Neural cell (in vitro differentiated cells): Measurements from ENCODE around the gene PCGF5. TPM values are rescaled to one million over a fixed set of nuclear protein-coding genes. Genes with fewer than 3 reads are reported as not detected.

ENCODE experiments used
- H2AFZ ChIP-seq: fragments of 200-600, 300-800 bp; sonication (generic), shearing (Covaris generic); 2 replicates; pipeline ENCODE4 v1.6.0; 2014; ENCODE audit warnings: low read depth, mild to moderate bottlenecking, antibody characterized with exemption, low read length, moderate library complexity
- H3F3A ChIP-seq: fragments of 200-600 bp; shearing (Covaris generic); 2 replicates; pipeline ENCODE4 v1.6.1; 2016; ENCODE audit warnings: mild to moderate bottlenecking, moderate library complexity, mixed read lengths, antibody characterized with exemption, low read length; ENCODE audit not compliant: insufficient read depth, poor library complexity, severe bottlenecking
- H3K27ac ChIP-seq: fragments of 200-600, 300-800 bp; sonication (generic), shearing (Covaris generic); 2 replicates; pipeline ENCODE4 v1.5.1; 2014; ENCODE audit warnings: mild to moderate bottlenecking, low read length, moderate library complexity
- H3K27me3 ChIP-seq: fragments of 300-800, 200-600 bp; sonication (generic), shearing (Covaris generic); 2 replicates; pipeline ENCODE4 v1.6.0; 2014; ENCODE audit warnings: mild to moderate bottlenecking, low read depth, low read length, moderate library complexity; ENCODE audit not compliant: insufficient read depth
- H3K36me3 ChIP-seq: fragments of 300-800, 200-600 bp; sonication (generic), shearing (Covaris generic); 2 replicates; pipeline ENCODE4 v1.5.1; 2014; ENCODE audit warnings: mild to moderate bottlenecking, antibody characterized with exemption, low read length, moderate library complexity; ENCODE audit not compliant: insufficient read depth
- H3K4me2 ChIP-seq: fragments of 300-800, 200-600 bp; sonication (generic), shearing (Covaris generic); 2 replicates; pipeline ENCODE4 v1.6.0; 2014; ENCODE audit warnings: mild to moderate bottlenecking, low read length
- H3K4me3 ChIP-seq: fragments of 300-800, 200-600 bp; sonication (generic), shearing (Covaris generic); 2 replicates; pipeline ENCODE4 v1.5.1; 2014; ENCODE audit warnings: mild to moderate bottlenecking, low read length, moderate library complexity
- H3K79me2 ChIP-seq: fragments of 200-600 bp; shearing (Covaris generic); replicated peaks from 2 replicates; pipeline ENCODE4 v1.6.0; 2014; ENCODE audit warnings: mild to moderate bottlenecking, low read length, moderate library complexity; ENCODE audit not compliant: insufficient read depth
- H3K9ac ChIP-seq: fragments of 300-800, 200-600 bp; sonication (generic), shearing (Covaris generic); 2 replicates; pipeline ENCODE4 v1.6.1; 2016; ENCODE audit warnings: mild to moderate bottlenecking, low read length, mixed read lengths
- H3K9me2 ChIP-seq: fragments of 200-600 bp; shearing (Covaris generic); 2 replicates; pipeline ENCODE4 v1.6.1; 2016; ENCODE audit warnings: mild to moderate bottlenecking, low read length, mixed read lengths; ENCODE audit not compliant: insufficient read depth
- H3K9me3 ChIP-seq: fragments of 200-600, 300-800 bp; sonication (generic), shearing (Covaris generic); 2 replicates; pipeline ENCODE4 v1.6.1; 2016; ENCODE audit warnings: mild to moderate bottlenecking, mixed run types, low read length, moderate library complexity, mixed read lengths
- H4K20me1 ChIP-seq: fragments of 200-600 bp; shearing (Covaris generic); 2 replicates; pipeline ENCODE4 v1.6.1; 2016; ENCODE audit warnings: mild to moderate bottlenecking, mixed run types; ENCODE audit not compliant: insufficient read depth
- EP300 ChIP-seq: fragments of 450-650 bp; conservative IDR thresholded peaks from 2 replicates; pipeline ENCODE4 v1.6.1; 2014; ENCODE audit warnings: antibody characterized with exemption, mild to moderate bottlenecking, moderate library complexity; ENCODE audit not compliant: poor library complexity, severe bottlenecking
- EZH2 ChIP-seq: fragments of 200-600, 300-800 bp; shearing (Covaris generic), sonication (generic); IDR thresholded peaks from 2 replicates; pipeline ENCODE4 v1.6.1; 2014; ENCODE audit warnings: antibody characterized with exemption, low read length, borderline replicate concordance, mild to moderate bottlenecking; ENCODE audit not compliant: insufficient read depth, poor library complexity, severe bottlenecking
- MXI1 ChIP-seq: fragments of 450-650 bp; conservative IDR thresholded peaks from 2 replicates; pipeline ENCODE4 v1.6.1; 2014; ENCODE audit warnings: antibody characterized with exemption, mild to moderate bottlenecking; ENCODE audit not compliant: poor library complexity, severe bottlenecking
- POLR2AphosphoS5 ChIP-seq: IDR thresholded peaks from 2 replicates; pipeline ENCODE4 v1.6.1; 2012
- RAD21 ChIP-seq: fragments of 450-650 bp; conservative IDR thresholded peaks from 2 replicates; pipeline ENCODE4 v1.6.1; 2014; ENCODE audit warnings: antibody characterized with exemption, mild to moderate bottlenecking, moderate library complexity
- SMC3 ChIP-seq: fragments of 450-650 bp; conservative IDR thresholded peaks from 2 replicates; pipeline ENCODE4 v1.6.1; 2014; ENCODE audit warnings: antibody characterized with exemption, mild to moderate bottlenecking, moderate library complexity; ENCODE audit not compliant: poor library complexity
- TAF1 ChIP-seq: IDR thresholded peaks from 2 replicates; pipeline ENCODE4 v1.6.1; 2012; ENCODE audit warnings: low read depth
- polyA plus RNA-seq: library from polyadenylated mRNA; depleted of rRNA; stranded (reverse); fragments of >200 nt; gene quantifications from 2 replicates; pipeline ENCODE4 v1.2.3, GENCODE V29; 2014
- TF ChIP-seq, protein P1 (sequence below): IDR thresholded peaks from 2 replicates; pipeline ENCODE4 v1.6.1; 2012; ENCODE audit warnings: borderline replicate concordance
- TF ChIP-seq, protein P2 (sequence below): fragments of 450-650 bp; IDR thresholded peaks from 2 replicates; pipeline ENCODE4 v1.5.1; 2014; ENCODE audit warnings: antibody characterized with exemption, mild to moderate bottlenecking, moderate library complexity; ENCODE audit not compliant: poor library complexity, severe bottlenecking

Gene PCGF5
- polyA plus RNA-seq, 1 donor from 2014 or later: 5.6 TPM

DNA sequence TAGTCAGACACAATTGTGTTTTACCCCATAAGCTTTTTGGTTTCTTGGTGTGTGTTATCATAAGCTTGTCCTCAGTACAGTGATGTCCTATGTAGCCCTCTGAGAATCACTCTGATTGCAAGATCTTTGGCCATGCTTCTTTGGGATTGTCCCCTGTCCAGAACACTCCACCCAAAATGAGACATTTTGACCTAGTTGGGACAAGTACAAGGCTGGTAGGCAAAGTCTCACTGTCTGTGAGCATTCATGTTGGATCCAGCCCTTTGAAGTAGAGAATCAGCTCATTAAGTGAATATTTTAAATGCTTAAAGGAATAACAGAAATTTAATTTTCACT, 28.9 kb upstream of the PCGF5 start:
- Histone ChIP-seq H3F3A (no peaks in the 10 kb centered on the region), H3K36me3 (no peaks in the 10 kb centered on the region), H3K27me3 (no peaks in the 10 kb centered on the region), H3K4me3 (no peak overlapping the region), H3K79me2 (no peaks in the 10 kb centered on the region), H3K9ac (no peak overlapping the region), H4K20me1 (no peaks in the 10 kb centered on the region), H3K9me3 (no peaks in the 10 kb centered on the region), H3K27ac (no peak overlapping the region), H3K4me2 (no peak overlapping the region), H3K9me2 (no peaks in the 10 kb centered on the region), H2AFZ (no peak overlapping the region)
- TF ChIP-seq SMC3 (no peak), EP300 (no peak), TAF1 (no peak), MXI1 (no peak), RAD21 (no peak), EZH2 (no peak), POLR2AphosphoS5 (no peak)
- TF ChIP-seq, protein P1, sequence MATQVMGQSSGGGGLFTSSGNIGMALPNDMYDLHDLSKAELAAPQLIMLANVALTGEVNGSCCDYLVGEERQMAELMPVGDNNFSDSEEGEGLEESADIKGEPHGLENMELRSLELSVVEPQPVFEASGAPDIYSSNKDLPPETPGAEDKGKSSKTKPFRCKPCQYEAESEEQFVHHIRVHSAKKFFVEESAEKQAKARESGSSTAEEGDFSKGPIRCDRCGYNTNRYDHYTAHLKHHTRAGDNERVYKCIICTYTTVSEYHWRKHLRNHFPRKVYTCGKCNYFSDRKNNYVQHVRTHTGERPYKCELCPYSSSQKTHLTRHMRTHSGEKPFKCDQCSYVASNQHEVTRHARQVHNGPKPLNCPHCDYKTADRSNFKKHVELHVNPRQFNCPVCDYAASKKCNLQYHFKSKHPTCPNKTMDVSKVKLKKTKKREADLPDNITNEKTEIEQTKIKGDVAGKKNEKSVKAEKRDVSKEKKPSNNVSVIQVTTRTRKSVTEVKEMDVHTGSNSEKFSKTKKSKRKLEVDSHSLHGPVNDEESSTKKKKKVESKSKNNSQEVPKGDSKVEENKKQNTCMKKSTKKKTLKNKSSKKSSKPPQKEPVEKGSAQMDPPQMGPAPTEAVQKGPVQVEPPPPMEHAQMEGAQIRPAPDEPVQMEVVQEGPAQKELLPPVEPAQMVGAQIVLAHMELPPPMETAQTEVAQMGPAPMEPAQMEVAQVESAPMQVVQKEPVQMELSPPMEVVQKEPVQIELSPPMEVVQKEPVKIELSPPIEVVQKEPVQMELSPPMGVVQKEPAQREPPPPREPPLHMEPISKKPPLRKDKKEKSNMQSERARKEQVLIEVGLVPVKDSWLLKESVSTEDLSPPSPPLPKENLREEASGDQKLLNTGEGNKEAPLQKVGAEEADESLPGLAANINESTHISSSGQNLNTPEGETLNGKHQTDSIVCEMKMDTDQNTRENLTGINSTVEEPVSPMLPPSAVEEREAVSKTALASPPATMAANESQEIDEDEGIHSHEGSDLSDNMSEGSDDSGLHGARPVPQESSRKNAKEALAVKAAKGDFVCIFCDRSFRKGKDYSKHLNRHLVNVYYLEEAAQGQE: no peak
- TF ChIP-seq, protein P2, sequence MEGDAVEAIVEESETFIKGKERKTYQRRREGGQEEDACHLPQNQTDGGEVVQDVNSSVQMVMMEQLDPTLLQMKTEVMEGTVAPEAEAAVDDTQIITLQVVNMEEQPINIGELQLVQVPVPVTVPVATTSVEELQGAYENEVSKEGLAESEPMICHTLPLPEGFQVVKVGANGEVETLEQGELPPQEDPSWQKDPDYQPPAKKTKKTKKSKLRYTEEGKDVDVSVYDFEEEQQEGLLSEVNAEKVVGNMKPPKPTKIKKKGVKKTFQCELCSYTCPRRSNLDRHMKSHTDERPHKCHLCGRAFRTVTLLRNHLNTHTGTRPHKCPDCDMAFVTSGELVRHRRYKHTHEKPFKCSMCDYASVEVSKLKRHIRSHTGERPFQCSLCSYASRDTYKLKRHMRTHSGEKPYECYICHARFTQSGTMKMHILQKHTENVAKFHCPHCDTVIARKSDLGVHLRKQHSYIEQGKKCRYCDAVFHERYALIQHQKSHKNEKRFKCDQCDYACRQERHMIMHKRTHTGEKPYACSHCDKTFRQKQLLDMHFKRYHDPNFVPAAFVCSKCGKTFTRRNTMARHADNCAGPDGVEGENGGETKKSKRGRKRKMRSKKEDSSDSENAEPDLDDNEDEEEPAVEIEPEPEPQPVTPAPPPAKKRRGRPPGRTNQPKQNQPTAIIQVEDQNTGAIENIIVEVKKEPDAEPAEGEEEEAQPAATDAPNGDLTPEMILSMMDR: no peak

DNA sequence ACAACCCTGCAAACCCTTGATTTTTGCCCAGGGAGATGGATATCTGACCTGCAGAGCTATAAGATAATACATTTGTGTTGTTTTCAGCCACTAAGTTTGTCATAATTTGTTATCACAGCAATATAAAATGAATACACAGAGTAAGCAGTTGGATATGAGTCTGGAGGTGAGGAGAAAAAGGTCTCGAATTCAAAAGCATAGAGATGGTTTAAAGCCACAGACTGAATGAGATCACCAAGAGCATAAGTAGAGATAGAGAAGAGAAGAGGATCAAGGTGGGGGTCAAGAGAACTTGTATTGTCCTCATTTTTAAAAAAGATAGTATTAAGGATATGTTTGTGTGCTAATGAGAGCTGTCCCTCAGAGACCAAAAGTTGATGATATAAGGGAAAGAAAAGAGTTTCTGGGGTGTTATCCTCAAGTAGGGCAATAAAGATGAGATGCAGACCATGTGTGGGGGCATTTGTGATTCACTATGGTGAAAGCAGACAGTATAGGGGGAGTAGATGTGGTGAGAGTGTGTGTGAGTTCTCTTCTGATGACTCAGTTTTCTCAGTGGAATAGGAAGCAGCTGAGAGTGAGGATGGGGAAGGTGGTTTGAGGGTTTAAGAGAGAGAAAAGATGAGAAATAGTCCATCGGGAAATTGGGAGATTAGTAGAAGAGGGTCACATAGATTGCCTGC, 25.8 kb upstream of the PCGF5 start:
- H3K79me2 ChIP-seq: no peaks in the 10 kb centered on the region
- no peak for TF ChIP-seq SMC3
- TF ChIP-seq, protein P1: no peak
- no peak for TF ChIP-seq RAD21
- H3K9me3 ChIP-seq: no peaks in the 10 kb centered on the region
- H3K9ac ChIP-seq: no peak overlapping the region
- H3K36me3 ChIP-seq: no peaks in the 10 kb centered on the region
- H2AFZ ChIP-seq: no peak overlapping the region
- no peaks in the 10 kb centered on the region for H3K9me2 ChIP-seq
- no peaks in the 10 kb centered on the region for H3K27me3 ChIP-seq
- H3K4me3 ChIP-seq: no peak overlapping the region
- no peaks in the 10 kb centered on the region for H3F3A ChIP-seq
- no peaks in the 10 kb centered on the region for H4K20me1 ChIP-seq
- no peak overlapping the region for H3K4me2 ChIP-seq
- H3K27ac ChIP-seq: no peak overlapping the region
